ENCODE measurements around the gene RAB11FIP4.

RAB11FIP4 gene

DNA sequence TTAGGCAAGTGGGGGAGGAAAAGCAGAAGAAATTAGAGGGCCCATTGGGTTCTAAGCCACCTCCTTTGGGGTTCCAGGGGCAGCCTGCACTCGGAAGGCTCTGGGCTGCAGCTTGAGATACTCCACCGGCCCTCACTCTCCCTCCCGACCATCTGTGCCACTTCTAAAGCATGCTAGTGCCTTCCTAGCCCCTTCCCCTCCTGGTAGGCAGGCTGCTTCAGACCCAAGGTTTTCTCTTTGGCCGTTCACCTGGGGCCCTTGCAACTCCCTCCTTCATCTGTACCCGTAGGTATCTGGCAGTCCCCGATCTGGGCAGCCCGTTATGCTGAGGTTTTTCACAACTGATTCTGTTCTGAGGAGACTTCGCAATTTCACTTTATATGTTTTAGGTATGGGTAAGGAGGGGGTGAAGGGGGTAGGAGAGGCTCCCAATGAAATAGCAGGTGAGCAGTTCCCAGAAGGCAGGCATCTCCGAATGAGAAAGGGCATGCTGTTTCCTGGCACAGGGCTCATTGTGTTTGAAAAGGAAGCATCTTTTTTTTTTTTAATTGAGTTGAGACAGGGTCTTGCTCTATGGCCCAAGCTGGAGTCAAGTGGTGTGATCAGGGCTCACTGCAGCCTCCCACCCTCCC, 98.7 kb downstream of the RAB11FIP4 start:
- H3K4me3 ChIP-seq (replicated peaks; ENCODE audit: low read depth, low read length) = no peak overlapping the region
- TF ChIP-seq, protein P1, sequence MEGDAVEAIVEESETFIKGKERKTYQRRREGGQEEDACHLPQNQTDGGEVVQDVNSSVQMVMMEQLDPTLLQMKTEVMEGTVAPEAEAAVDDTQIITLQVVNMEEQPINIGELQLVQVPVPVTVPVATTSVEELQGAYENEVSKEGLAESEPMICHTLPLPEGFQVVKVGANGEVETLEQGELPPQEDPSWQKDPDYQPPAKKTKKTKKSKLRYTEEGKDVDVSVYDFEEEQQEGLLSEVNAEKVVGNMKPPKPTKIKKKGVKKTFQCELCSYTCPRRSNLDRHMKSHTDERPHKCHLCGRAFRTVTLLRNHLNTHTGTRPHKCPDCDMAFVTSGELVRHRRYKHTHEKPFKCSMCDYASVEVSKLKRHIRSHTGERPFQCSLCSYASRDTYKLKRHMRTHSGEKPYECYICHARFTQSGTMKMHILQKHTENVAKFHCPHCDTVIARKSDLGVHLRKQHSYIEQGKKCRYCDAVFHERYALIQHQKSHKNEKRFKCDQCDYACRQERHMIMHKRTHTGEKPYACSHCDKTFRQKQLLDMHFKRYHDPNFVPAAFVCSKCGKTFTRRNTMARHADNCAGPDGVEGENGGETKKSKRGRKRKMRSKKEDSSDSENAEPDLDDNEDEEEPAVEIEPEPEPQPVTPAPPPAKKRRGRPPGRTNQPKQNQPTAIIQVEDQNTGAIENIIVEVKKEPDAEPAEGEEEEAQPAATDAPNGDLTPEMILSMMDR (IDR thresholded peaks at IDR 0.05; ENCODE audit: low read length, missing control alignments) = no peak
- no peak for DNase-seq (ENCODE audit: low read depth)

DNA sequence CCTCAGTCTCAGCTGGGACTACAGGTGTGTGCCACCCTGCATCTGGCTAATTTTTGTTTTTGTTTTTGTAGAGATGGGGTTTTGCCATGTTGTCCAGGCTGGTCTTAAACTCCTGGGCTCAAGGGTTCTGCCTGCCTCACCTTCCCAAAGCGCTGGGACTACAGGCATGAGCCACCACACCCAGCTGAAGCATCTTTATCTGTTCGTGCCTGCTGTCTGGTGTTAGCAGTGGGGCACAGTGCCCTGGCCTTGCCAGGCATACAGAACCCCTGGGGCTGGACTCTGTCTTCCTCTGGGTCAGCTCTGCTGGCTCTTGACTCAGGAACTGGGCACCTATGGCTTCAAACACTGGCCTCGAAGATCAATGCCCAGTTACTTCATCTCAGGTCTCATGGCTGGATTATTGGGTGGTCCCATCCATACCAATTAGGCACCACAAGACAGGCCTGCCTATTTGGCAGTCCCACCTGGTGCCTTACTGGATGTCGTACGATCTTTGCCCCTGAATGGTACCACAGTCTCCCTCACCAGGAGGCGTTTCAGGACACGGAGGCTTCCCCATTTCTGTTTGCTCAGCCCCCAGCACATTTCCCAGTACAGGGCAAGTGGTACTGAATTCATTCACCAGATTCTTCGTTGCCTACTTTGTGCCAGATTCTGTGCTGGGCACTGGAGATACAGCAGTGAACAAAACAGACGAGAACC, 99.3 kb downstream of the RAB11FIP4 start:
- no peak for DNase-seq (ENCODE audit: low read depth)
- TF ChIP-seq, protein P1 (IDR thresholded peaks at IDR 0.05; ENCODE audit: low read length, missing control alignments) = no peak
- no peak overlapping the region for H3K4me3 ChIP-seq (replicated peaks; ENCODE audit: low read depth, low read length)

DNA sequence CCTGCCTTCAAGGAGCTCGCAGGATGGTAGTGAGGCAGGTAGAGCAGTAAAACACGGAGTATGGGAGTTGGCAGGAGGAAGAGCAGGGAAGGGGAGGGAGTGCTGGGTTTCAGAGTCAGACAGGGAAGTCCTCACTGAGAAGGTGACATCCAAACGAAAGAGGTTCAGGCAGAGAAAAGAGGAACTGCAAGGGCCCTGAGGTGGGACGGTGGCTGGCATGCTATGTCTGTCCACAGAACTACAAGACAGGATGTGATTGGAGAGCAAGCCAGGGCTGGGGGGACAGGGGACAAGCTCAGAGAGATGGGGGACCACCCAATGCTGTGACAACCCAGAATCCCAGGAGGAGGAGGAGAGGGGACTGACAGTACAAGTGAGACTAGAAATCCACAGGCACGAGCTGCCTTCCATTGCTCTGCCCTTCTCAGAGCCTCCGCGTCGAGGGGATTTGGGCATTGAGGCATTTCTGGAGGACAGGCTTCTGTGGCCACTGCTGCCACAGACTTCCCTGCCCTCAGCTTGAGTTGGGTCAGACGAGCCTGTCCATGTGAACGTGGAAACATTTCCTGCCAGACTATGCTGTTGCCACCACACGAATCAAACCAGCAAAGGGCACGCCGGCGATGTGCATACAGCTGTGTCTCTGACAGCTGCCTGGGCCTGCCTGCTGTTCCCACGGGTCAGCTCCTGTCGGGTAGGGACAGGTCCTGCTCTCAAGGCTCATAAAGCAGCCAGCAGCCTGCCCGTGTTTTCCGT, 100.1 kb downstream of the RAB11FIP4 start:
- H3K4me3 ChIP-seq (replicated peaks; ENCODE audit: low read depth, low read length) = no peak overlapping the region
- no peak for DNase-seq (ENCODE audit: low read depth)
- TF ChIP-seq, protein P1 (IDR thresholded peaks at IDR 0.05; ENCODE audit: low read length, missing control alignments) = no peak

DNA sequence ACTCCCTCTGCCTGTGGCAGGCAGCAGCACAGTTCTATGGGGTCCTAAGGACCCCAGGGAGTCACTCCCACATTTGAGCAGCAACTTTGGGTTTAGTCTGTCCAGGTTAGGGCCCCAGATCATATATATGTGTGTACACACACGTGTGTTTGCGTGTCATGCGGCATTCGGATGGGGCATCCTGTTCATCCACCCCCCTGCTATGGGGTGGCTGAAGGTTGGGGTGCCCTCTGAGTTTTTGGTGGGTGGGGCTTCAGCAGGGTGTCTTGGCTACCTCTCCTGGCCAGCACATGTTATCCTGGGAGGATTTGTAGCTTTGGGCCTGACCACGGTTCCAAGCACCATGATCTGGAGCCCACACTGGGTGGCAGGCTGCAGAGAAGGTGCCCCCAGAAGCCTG, 100.7 kb downstream of the RAB11FIP4 start:
- DNase-seq (ENCODE audit: low read depth) = no peak
- TF ChIP-seq, protein P1 (IDR thresholded peaks at IDR 0.05; ENCODE audit: low read length, missing control alignments) = no peak
- no peak overlapping the region for H3K4me3 ChIP-seq (replicated peaks; ENCODE audit: low read depth, low read length)

DNA sequence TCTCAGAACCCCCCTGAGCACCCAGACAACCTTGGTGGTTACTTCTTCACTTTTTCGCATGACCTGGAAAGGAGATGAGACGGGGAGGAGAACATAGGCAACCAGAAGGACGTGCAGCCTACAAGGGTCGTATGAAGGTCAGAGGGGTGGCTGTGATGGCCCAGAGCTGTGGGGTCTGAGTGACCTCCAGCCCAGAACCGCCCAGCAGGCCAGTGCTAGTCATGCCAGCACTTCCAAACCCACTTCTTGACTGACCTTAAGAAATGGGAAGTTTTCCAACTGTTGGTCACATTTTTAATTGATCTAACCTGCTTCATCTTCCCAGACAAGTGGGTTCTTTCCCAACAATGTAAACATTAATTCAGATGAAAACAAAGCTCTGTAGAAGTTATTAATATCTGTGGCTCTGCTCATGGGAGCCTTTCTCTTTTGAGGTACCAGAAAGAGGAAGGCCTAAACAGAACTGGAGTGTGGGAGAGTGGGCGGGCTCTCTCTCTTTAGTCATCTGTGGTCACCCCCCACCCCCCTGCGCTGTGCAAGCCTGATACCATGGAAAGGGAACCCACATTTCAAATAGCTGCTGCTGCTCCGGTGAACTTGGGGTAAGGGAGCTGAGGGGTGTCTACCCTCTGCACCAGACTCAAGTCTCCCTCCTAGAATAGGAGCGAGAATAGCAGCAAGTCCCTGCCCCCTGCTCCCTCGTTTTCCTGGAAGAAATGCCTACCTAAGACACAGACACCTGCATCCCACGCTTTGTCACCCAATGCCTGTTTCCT, 101.6 kb downstream of the RAB11FIP4 start:
- no peak overlapping the region for H3K4me3 ChIP-seq (replicated peaks; ENCODE audit: low read depth, low read length)
- TF ChIP-seq, protein P1 (IDR thresholded peaks at IDR 0.05; ENCODE audit: low read length, missing control alignments) = no peak
- DNase-seq (ENCODE audit: low read depth) = no peak

DNA sequence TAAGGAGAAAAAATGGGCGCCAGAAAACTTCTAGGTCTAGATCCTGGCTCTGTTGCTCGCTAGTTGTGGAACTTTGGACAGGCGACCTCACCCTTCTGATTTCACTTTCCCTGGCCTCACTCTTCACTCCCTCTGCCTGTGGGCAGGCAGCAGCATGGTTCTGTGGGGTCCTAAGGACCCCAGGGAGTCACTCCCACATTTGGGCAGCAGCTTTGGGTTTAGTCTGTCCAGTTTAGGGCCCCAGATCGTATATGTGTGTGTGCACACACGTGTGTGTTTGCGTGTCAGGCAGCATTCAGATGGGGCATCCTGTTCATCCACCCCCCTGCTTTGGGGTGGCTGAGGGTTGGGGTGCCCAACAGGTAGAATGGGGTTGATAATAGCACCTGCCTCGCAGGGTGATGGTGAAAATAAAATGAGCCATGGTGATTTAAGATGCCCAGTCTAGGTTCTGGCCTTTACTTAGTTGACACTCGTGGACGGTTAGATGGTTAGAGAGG, 102.2 kb downstream of the RAB11FIP4 start:
- TF ChIP-seq, protein P1 (IDR thresholded peaks at IDR 0.05; ENCODE audit: low read length, missing control alignments) = no peak

More for the DNA sequence above, 102.2 kb downstream of the RAB11FIP4 start:
- no peak overlapping the region for H3K4me3 ChIP-seq (replicated peaks; ENCODE audit: low read depth, low read length)
- no peak for DNase-seq (ENCODE audit: low read depth)

All from fibroblast of pulmonary artery (primary cell).